SK-N-MC (cell line): ENCODE measurements around the gene TOMM34.

Source experiments
- EZH2 ChIP-seq: fragments of 200-600 bp; sonication (generic); IDR thresholded peaks from one replicate; pipeline ENCODE4 v1.6.1; 2017; ENCODE audit warnings: antibody characterized with exemption
- POLR2AphosphoS5 ChIP-seq: IDR thresholded peaks from 2 replicates; pipeline ENCODE4 v1.6.1; 2012; ENCODE audit warnings: mild to moderate bottlenecking, low read depth, low read length, borderline replicate concordance

DNA sequence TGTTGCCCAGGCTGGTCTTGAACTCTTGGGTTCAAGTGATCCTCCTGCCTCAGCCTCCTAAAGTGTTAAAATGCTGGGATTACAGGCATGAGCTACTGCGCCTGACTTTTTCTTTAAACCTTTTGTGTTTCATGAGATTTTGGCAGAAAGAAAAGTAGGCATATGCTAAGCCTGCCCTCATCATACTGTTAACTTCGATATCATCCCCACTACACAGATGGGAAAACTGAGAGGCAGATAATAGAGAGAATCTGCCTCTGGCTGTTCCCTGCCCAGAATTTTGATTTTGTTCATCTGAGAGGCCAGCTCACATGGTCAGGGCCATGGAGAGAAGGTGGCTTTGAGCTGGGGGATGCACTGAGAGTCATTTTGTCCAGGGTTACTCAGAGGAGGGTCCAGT is 42.8 kb downstream of the TOMM34 start:
- TF ChIP-seq EZH2, result no peak
- TF ChIP-seq POLR2AphosphoS5, result no peak
